ENCODE data around the gene EP300.
"Not testable (repeated sequence)": the region's sequence is repeated elsewhere in the genome, so short reads cannot be mapped to it uniquely, and the experiment has no call there.

The EP300 gene

GRCh38 chr22:41127451-41127850, 35.1 kb downstream of the EP300 start:
- no peak overlapping the region for H3K4me3 ChIP-seq (ENCODE audit: control insufficient read depth, low read depth, low read length)
- no peak for DNase-seq (ENCODE audit: low read depth)
- no peak for TF ChIP-seq CTCF (conservative IDR thresholded peaks at IDR 0.05; ENCODE audit: control insufficient read depth, insufficient read depth, low read depth, low read length)

GRCh38 chr22:41128606-41129005, 36.2 kb downstream of the EP300 start:
- no peak overlapping the region for H3K4me3 ChIP-seq (ENCODE audit: control insufficient read depth, low read depth, low read length)
- no peak for DNase-seq (ENCODE audit: low read depth)
- no peak for TF ChIP-seq CTCF (conservative IDR thresholded peaks at IDR 0.05; ENCODE audit: control insufficient read depth, insufficient read depth, low read depth, low read length)

- no peak for TF ChIP-seq CTCF (conservative IDR thresholded peaks at IDR 0.05; ENCODE audit: control insufficient read depth, insufficient read depth, low read depth, low read length)
- peak; percentile 41 for DNase-seq (ENCODE audit: low read depth)
- no peak overlapping the region for H3K4me3 ChIP-seq (ENCODE audit: control insufficient read depth, low read depth, low read length)
Measured at GRCh38 chr22:41132550-41132949, 40.2 kb downstream of the EP300 start.

- TF ChIP-seq CTCF (conservative IDR thresholded peaks at IDR 0.05; ENCODE audit: control insufficient read depth, insufficient read depth, low read depth, low read length): no peak
- peak; percentile 3 for DNase-seq (ENCODE audit: low read depth)
- no peak overlapping the region for H3K4me3 ChIP-seq (ENCODE audit: control insufficient read depth, low read depth, low read length)
Measured at GRCh38 chr22:41140365-41140957, 48.1 kb downstream of the EP300 start.

GRCh38 chr22:41145921-41146320, 53.5 kb downstream of the EP300 start:
- not testable (repeated sequence) for DNase-seq (ENCODE audit: low read depth); H3K4me3 ChIP-seq (ENCODE audit: control insufficient read depth, low read depth, low read length)

GRCh38 chr22:41146573-41146972, 54.2 kb downstream of the EP300 start:
- peak; percentile 5 for DNase-seq (ENCODE audit: low read depth)
- TF ChIP-seq CTCF (conservative IDR thresholded peaks at IDR 0.05; ENCODE audit: control insufficient read depth, insufficient read depth, low read depth, low read length): no peak
- H3K4me3 ChIP-seq (ENCODE audit: control insufficient read depth, low read depth, low read length): no peak overlapping the region

GRCh38 chr22:41147722-41148121, 55.3 kb downstream of the EP300 start:
- no peak for DNase-seq (ENCODE audit: low read depth)

More at GRCh38 chr22:41147722-41148121, 55.3 kb downstream of the EP300 start:
- no peak for TF ChIP-seq CTCF (conservative IDR thresholded peaks at IDR 0.05; ENCODE audit: control insufficient read depth, insufficient read depth, low read depth, low read length)
- no peak overlapping the region for H3K4me3 ChIP-seq (ENCODE audit: control insufficient read depth, low read depth, low read length)

All from fibroblast of mammary gland (primary cell).